ENCODE measurements around the gene CST6. TPM values are rescaled to one million over a fixed set of nuclear protein-coding genes. Genes with fewer than 3 reads are reported as not detected.

Gene CST6
- total RNA-seq, 4 donors from 2014 or later: 1.7 TPM; not detected in 3

GRCh38 chr11:66016793-66017177 is 5.0 kb downstream of the CST6 start:
- no peak for ATAC-seq
- Histone ChIP-seq H3K4me1 (peaks cover 0 to 7% (median 0%) of the 10 kb centered on the region in 3 donors), H3K9me3 (no peaks in the 10 kb centered on the region), H3K27ac (no peak overlapping the region), H3K4me3 (no peak overlapping the region), H3K27me3 (peaks cover 38% of the 10 kb centered on the region), H3K36me3 (no peaks in the 10 kb centered on the region)
- WGBS, 2 donors (ENCODE audit: low coverage in 1 of 2): no CpG with 5 or more reads among the region's 10 CpGs
- no peak for TF ChIP-seq POLR2A (IDR thresholded peaks at IDR 0.05)
- no peak for TF ChIP-seq CTCF (IDR thresholded peaks at IDR 0.05)
- TF ChIP-seq POLR2AphosphoS5 (IDR thresholded peaks at IDR 0.05): no peak
- TF ChIP-seq EP300 (IDR thresholded peaks at IDR 0.05): no peak

- Histone ChIP-seq H3K27ac (no peak overlapping the region), H3K4me3 (no peak overlapping the region), H3K36me3 (no peaks in the 10 kb centered on the region), H3K4me1 (peaks cover 0 to 8% (median under 1%) of the 10 kb centered on the region in 3 donors), H3K27me3 (peaks cover 33% of the 10 kb centered on the region), H3K9me3 (no peaks in the 10 kb centered on the region)
- no peak for ATAC-seq
- no peak for TF ChIP-seq EP300 (IDR thresholded peaks at IDR 0.05)
- no peak for TF ChIP-seq POLR2AphosphoS5 (IDR thresholded peaks at IDR 0.05)
- no peak for TF ChIP-seq CTCF (IDR thresholded peaks at IDR 0.05)
- no peak for TF ChIP-seq POLR2A (IDR thresholded peaks at IDR 0.05)
- WGBS, 2 donors (ENCODE audit: low coverage in 1 of 2): 40 to 78% methylated on average over 1 to 3 of the region's 4 CpGs
Measured at GRCh38 chr11:66017321-66017720, 5.5 kb downstream of the CST6 start.

- no peak overlapping the region for H3K27ac ChIP-seq
- TF ChIP-seq CTCF (IDR thresholded peaks at IDR 0.05) (no peak), POLR2AphosphoS5 (IDR thresholded peaks at IDR 0.05) (no peak), POLR2A (IDR thresholded peaks at IDR 0.05) (no peak), EP300 (IDR thresholded peaks at IDR 0.05) (no peak)
- H3K36me3 ChIP-seq: no peaks in the 10 kb centered on the region
- H3K27me3 ChIP-seq: peaks cover 17% of the 10 kb centered on the region
- no peak for ATAC-seq
- no peaks in the 10 kb centered on the region for H3K9me3 ChIP-seq
- WGBS, 2 donors (ENCODE audit: low coverage in 1 of 2): 20 to 42% methylated on average over 2 of the region's 8 CpGs
- no peak overlapping the region for H3K4me3 ChIP-seq
- H3K4me1 ChIP-seq: peaks cover 0 to 13% (median 6%) of the 10 kb centered on the region in 3 donors
Measured at GRCh38 chr11:66020212-66020611, 8.4 kb downstream of the CST6 start.

- ATAC-seq: no peak
- no peaks in the 10 kb centered on the region for H3K36me3 ChIP-seq
- WGBS, 2 donors (ENCODE audit: low coverage in 1 of 2): 76 to 93% methylated on average over 6 to 11 of the region's 25 CpGs
- no peak overlapping the region for H3K4me3 ChIP-seq
- H3K27me3 ChIP-seq: peaks cover 13% of the 10 kb centered on the region
- peaks cover 0 to 13% (median 6%) of the 10 kb centered on the region in 3 donors for H3K4me1 ChIP-seq
- no peak for TF ChIP-seq POLR2A (IDR thresholded peaks at IDR 0.05)
- TF ChIP-seq CTCF (IDR thresholded peaks at IDR 0.05): no peak
- no peak for TF ChIP-seq EP300 (IDR thresholded peaks at IDR 0.05)
- no peak for TF ChIP-seq POLR2AphosphoS5 (IDR thresholded peaks at IDR 0.05)
- H3K27ac ChIP-seq: no peak overlapping the region
- H3K9me3 ChIP-seq: no peaks in the 10 kb centered on the region
Measured at GRCh38 chr11:66020618-66021357, 9.0 kb downstream of the CST6 start.
